Lower leg skin (tissue), 3 donors: ENCODE data around the gene NCS1.

Experiments used
- CTCF ChIP-seq, 3 donors: fragments of 450-650 bp; IDR thresholded peaks; one replicate each; pipeline ENCODE4 v1.5.1; 2016; ENCODE audit warnings: antibody characterized with exemption in 3 of 3, mild to moderate bottlenecking in 3 of 3, moderate library complexity in 2 of 3
- POLR2A ChIP-seq, 2 donors: fragments of 450-650 bp; IDR thresholded peaks; one replicate each; pipeline ENCODE4 v1.6.1; 2016 to 2017; ENCODE audit warnings: antibody characterized with exemption in 2 of 2, mild to moderate bottlenecking in 1 of 2, moderate library complexity in 1 of 2

DNA sequence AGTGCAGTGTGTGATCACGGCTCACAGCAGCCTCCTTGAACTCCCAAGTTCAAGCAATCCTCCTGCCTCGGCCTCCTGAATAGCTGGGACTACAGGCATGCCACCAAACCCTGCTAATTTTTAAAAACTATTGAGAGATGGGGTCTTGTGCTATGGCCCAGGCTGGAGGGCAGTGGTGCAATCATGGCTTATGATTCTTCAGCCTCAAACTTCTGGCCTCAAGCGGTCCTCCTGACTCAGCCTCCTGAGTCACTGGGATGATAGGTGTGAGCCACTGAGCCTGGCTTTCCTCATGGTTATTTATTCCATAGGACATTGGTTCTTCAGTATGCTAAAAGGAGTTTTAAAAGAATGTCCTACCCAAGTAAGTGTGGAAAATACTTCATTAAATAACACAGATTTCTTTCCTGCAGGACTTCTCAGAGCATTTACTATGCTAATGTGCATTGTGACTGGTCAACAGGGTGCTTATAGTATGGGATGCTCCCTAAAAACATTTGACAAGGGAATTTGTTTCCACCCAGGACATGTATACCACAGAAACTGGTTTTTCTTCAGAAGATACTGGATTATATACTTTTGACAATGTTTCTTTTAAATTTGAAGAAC is 11.2 kb upstream of the NCS1 start:
- no peak for TF ChIP-seq CTCF (IDR thresholded peaks at IDR 0.05)
- TF ChIP-seq POLR2A (IDR thresholded peaks at IDR 0.05), result no peak
